Activated T-cell treated with anti-CD3 and anti-CD28 coated beads for 4 hours (primary cell): ENCODE data around the gene SLC25A44.
"Not testable (repeated sequence)": the region's sequence is repeated elsewhere in the genome, so short reads cannot be mapped to it uniquely, and the experiment has no call there.

Experiments used
- DNase-seq: peaks from one replicate; pipeline ENCODE4 v3.0.0-alpha.2; 2020

Gene SLC25A44

GRCh38 chr1:156164125-156164831 lies 29.6 kb upstream of the SLC25A44 start:
- DNase-seq = no peak

GRCh38 chr1:156165083-156165482 lies 28.8 kb upstream of the SLC25A44 start:
- DNase-seq = no peak

GRCh38 chr1:156167536-156167935 lies 26.4 kb upstream of the SLC25A44 start:
- no peak for DNase-seq

GRCh38 chr1:156172696-156173470 lies 21.0 kb upstream of the SLC25A44 start:
- DNase-seq = no peak

DNA sequence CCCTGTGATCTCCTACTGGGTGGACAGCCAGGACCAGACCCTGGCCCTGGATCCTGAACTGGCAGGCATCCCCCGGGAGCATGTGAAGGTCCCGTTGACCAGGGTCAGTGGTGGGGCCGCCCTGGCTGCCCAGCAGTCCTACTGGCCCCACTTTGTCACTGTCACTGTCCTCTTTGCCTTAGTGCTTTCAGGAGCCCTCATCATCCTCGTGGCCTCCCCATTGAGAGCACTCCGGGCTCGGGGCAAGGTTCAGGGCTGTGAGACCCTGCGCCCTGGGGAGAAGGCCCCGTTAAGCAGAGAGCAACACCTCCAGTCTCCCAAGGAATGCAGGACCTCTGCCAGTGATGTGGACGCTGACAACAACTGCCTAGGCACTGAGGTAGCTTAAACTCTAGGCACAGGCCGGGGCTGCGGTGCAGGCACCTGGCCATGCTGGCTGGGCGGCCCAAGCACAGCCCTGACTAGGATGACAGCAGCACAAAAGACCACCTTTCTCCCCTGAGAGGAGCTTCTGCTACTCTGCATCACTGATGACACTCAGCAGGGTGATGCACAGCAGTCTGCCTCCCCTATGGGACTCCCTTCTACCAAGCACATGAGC lies 17.2 kb upstream of the SLC25A44 start:
- DNase-seq = no peak

DNA sequence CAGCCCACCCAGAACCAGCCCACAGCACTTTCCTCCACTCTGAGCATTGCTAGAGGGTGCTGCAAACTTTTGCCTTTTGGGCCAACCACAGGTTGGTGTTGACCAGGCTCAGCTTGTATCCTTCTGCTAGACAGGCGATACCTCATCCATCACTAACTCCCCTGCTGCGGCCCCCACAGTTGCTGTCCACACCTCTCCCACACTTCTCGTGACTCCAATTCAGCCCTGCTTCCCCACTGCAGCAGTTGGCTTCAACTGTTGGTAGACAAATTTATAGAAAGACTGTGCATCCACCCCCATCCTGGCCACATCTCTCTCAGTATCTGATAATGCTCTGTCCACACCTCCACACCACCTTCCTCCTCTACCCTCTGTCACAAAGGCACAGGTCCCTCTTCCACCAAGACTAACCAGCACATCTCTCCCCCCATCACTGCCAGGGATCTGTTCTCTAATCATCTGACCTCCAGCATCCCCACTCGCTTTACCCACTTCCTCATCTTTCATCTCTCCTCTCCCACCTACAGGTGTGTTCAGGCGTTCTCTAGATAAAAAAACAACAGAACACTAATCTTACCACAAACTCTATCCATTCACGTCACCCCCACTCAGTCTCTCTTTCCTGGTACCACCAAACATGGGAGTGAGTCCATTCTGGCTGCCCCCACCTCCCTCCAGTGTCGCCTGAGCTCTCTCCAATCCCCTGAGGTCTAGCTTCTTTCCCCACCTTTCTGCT lies 15.8 kb upstream of the SLC25A44 start:
- DNase-seq = no peak

- DNase-seq = no peak
Measured at GRCh38 chr1:156180471-156180870, 13.4 kb upstream of the SLC25A44 start.

GRCh38 chr1:156181391-156181924 lies 12.4 kb upstream of the SLC25A44 start:
- DNase-seq = not testable (repeated sequence)

GRCh38 chr1:156182010-156182779 lies 11.7 kb upstream of the SLC25A44 start:
- not testable (repeated sequence) for DNase-seq

DNA sequence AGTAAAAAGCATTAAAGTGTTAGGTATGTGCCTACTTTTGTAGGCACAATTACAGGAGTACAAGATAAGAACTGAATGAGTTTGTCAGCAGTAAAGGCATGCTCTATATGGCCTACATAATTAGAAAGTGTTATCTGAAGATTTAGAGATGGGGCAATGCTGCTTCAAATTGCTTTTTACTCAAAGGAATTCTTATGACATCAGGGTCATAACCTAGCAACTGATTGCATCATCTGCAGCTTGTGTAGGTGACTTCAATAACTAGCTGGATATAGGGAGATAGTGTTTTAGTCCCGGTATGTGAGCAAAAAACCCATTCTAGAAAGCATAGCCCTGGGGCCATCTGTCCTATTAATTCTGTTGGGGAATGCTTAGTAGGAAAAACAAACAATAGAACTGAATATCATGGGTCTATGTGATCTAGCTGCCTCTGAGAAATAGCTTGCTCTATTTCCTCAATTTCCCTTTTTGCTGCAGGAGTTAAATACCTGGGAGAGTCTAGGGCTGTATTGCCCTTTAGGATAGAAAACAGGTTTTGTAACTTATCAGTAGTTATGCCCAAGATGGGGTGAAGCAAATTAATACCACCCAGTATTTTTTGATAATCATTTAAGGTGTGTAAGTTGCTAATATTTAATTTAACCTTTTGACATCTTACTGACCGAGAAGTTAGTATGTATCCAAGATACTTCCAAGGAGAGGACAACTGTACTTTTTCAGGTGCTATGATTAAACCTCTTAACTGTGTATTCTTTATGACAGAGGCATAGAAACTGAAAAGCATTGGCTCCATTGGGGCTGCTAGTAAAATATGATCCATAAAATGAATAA lies 7.3 kb upstream of the SLC25A44 start:
- DNase-seq = not testable (repeated sequence)

GRCh38 chr1:156190265-156190664 lies 3.6 kb upstream of the SLC25A44 start:
- DNase-seq = not testable (repeated sequence)

- DNase-seq = no peak
Measured at GRCh38 chr1:156191292-156191964, 2.5 kb upstream of the SLC25A44 start.

GRCh38 chr1:156193208-156193487 lies 756 bp upstream of the SLC25A44 start:
- DNase-seq = no peak

- DNase-seq = no peak
Measured at GRCh38 chr1:156194300-156194652, 372 bp downstream of the SLC25A44 start.

- DNase-seq = no peak
Measured at GRCh38 chr1:156195853-156196252, 1.9 kb downstream of the SLC25A44 start.

GRCh38 chr1:156196445-156196844 lies 2.5 kb downstream of the SLC25A44 start:
- DNase-seq = no peak

- DNase-seq = no peak
Measured at GRCh38 chr1:156198831-156199349, 5.0 kb downstream of the SLC25A44 start.

GRCh38 chr1:156200044-156200443 lies 6.1 kb downstream of the SLC25A44 start:
- no peak for DNase-seq

GRCh38 chr1:156203331-156203730 lies 9.4 kb downstream of the SLC25A44 start:
- DNase-seq = no peak

DNA sequence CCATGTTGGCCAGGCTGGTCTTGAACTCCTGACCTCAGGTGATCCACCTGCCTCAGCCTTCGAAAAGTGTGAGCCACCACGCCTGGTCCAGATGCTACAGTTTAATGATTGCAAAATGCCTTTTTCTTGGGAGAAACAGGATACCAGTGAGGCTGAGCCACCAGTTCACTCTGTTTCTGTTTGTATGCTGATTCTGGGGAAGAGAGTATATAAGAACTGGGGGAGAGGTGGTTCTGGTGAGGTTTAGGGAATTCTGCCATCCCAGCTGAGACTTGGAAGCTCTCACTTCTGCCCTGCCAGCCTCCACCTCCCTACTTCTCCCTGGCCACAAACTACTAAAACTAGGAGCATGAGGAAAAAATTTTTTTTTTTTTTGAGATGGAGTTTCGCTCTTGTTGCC lies 10.8 kb downstream of the SLC25A44 start:
- no peak for DNase-seq

DNA sequence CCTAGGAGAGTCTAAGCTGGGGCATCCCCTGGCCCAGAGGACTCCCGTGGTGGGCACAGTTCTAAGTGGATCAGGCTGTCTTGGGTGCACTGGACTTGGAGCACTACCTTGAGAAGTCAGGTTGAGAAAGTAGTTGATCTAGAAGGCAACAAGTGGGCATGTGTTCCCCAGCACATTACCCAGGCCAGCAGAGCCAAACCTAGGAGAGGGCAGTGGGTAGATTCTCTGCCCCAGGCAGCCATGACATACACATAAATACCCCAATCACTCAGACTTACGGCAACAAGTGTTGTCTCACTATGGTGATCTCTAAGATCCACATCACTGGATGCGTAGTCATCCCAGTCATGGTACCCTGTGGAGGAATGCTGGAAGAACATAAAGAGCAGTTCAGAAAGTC lies 17.3 kb downstream of the SLC25A44 start:
- DNase-seq = no peak
